Stimulated activated CD8-positive, alpha-beta memory T cell treated with anti-CD3 and anti-CD28 coated beads, Interleukin-12 subunit alpha, Interleukin-12 subunit beta, amount 100 ng/mL, for 4 hours (primary cell): ENCODE data around the gene SMURF2.
A peak's percentile ranks its signal among the peaks of the same experiment; 100 is the strongest.
"Not testable (repeated sequence)": the region's sequence is repeated elsewhere in the genome, so short reads cannot be mapped to it uniquely, and the experiment has no call there.

Experiments
- DNase-seq: peaks from one replicate; pipeline ENCODE4 v3.0.0-alpha.2; 2020; ENCODE audit warnings: low read depth

SMURF2 gene

GRCh38 chr17:64630309-64631223, 31.5 kb downstream of the SMURF2 start:
- DNase-seq, result no peak

GRCh38 chr17:64628641-64629040, 33.5 kb downstream of the SMURF2 start:
- DNase-seq, result no peak

- no peak for DNase-seq
Observed at GRCh38 chr17:64627797-64628196, 34.3 kb downstream of the SMURF2 start.

- no peak for DNase-seq
Observed at GRCh38 chr17:64626827-64627226, 35.3 kb downstream of the SMURF2 start.

GRCh38 chr17:64625541-64625940, 36.6 kb downstream of the SMURF2 start:
- no peak for DNase-seq

GRCh38 chr17:64622931-64623654, 39.0 kb downstream of the SMURF2 start:
- DNase-seq, result no peak

- DNase-seq, result no peak
Observed at GRCh38 chr17:64621772-64622171, 40.3 kb downstream of the SMURF2 start.

- DNase-seq, result no peak
Observed at GRCh38 chr17:64618848-64619247, 43.3 kb downstream of the SMURF2 start.

GRCh38 chr17:64617125-64617780, 44.9 kb downstream of the SMURF2 start:
- no peak for DNase-seq

- no peak for DNase-seq
Observed at GRCh38 chr17:64615028-64615677, 47.0 kb downstream of the SMURF2 start.

- DNase-seq, result no peak
Observed at GRCh38 chr17:64614266-64615027, 47.7 kb downstream of the SMURF2 start.

- no peak for DNase-seq
Observed at GRCh38 chr17:64611369-64611768, 50.7 kb downstream of the SMURF2 start.

GRCh38 chr17:64610244-64610643, 51.9 kb downstream of the SMURF2 start:
- DNase-seq, result not testable (repeated sequence)

GRCh38 chr17:64608571-64608981, 53.5 kb downstream of the SMURF2 start:
- DNase-seq, result no peak

- DNase-seq, result no peak
Observed at GRCh38 chr17:64607862-64608565, 54.1 kb downstream of the SMURF2 start.

GRCh38 chr17:64604532-64604931, 57.6 kb downstream of the SMURF2 start:
- not testable (repeated sequence) for DNase-seq

- no peak for DNase-seq
Observed at GRCh38 chr17:64603987-64604386, 58.1 kb downstream of the SMURF2 start.

GRCh38 chr17:64599827-64600226, 62.3 kb downstream of the SMURF2 start:
- no peak for DNase-seq

- DNase-seq, result peak; percentile 23
Observed at GRCh38 chr17:64599187-64599676, 62.9 kb downstream of the SMURF2 start.

- DNase-seq, result no peak
Observed at GRCh38 chr17:64598672-64599071, 63.4 kb downstream of the SMURF2 start.

GRCh38 chr17:64596988-64597387, 65.1 kb downstream of the SMURF2 start:
- DNase-seq, result no peak
